Measurements from ENCODE around the gene FCAMR.

Gene FCAMR

GRCh38 chr1:206946261-206946660 is 24.0 kb downstream of the FCAMR start, which contains the start of gene PIGR:
TSS of gene PIGR (minus strand) at chr1:206946466. CDS start at chr1:206940531, 5,935 bp downstream.
- Histone ChIP-seq H3K9me3 (ENCODE audit: control insufficient read depth, insufficient read depth, low read length) (no peaks in the 10 kb centered on the region; the same call in 1 of the 2 replicates), H3K4me2 (ENCODE audit: low read length) (no peak within 1 kb of the TSS), H3K36me3 (ENCODE audit: control insufficient read depth, low read length) (no peaks in the 10 kb centered on the region), H3K27me3 (ENCODE audit: control insufficient read depth, low read length) (peaks cover 28% of the 10 kb centered on the region), H3F3A (ENCODE audit: control insufficient read depth, insufficient read depth) (no peaks in the 10 kb centered on the region), H3K27ac (ENCODE audit: low read depth, low read length) (no peak within 1 kb of the TSS), H3K9me2 (replicated peaks; ENCODE audit: control insufficient read depth, low read length) (no peaks in the 10 kb centered on the region), H3K4me3 (ENCODE audit: low read length) (no peak within 1 kb of the TSS), H3K79me2 (ENCODE audit: control insufficient read depth, low read length) (no peaks in the 10 kb centered on the region), H3K4me1 (ENCODE audit: control insufficient read depth, low read length) (no peaks in the 10 kb centered on the region), H4K20me1 (ENCODE audit: control insufficient read depth, insufficient read depth, low read depth, low read length) (no peaks in the 10 kb centered on the region)
- TF ChIP-seq EZH2phosphoT487 (IDR thresholded peaks at IDR 0.05; ENCODE audit: borderline replicate concordance, low read length) (no peak), CTCF (IDR thresholded peaks at IDR 0.05; ENCODE audit: low read depth, low read length, poor library complexity, severe bottlenecking) (no peak)

GRCh38 chr1:206945779-206946178 is 24.5 kb downstream of the FCAMR start:
- Histone ChIP-seq H4K20me1 (ENCODE audit: control insufficient read depth, insufficient read depth, low read depth, low read length) (no peaks in the 10 kb centered on the region), H3K4me3 (ENCODE audit: low read length) (no peak overlapping the region), H3K36me3 (ENCODE audit: control insufficient read depth, low read length) (no peaks in the 10 kb centered on the region), H3K4me1 (ENCODE audit: control insufficient read depth, low read length) (no peaks in the 10 kb centered on the region), H3K79me2 (ENCODE audit: control insufficient read depth, low read length) (no peaks in the 10 kb centered on the region), H3K4me2 (ENCODE audit: low read length) (no peak overlapping the region), H3K27me3 (ENCODE audit: control insufficient read depth, low read length) (peaks cover 33% of the 10 kb centered on the region), H3K9me3 (ENCODE audit: control insufficient read depth, insufficient read depth, low read length) (no peaks in the 10 kb centered on the region; the same call in 1 of the 2 replicates), H3F3A (ENCODE audit: control insufficient read depth, insufficient read depth) (no peaks in the 10 kb centered on the region), H3K27ac (ENCODE audit: low read depth, low read length) (no peak overlapping the region), H3K9me2 (replicated peaks; ENCODE audit: control insufficient read depth, low read length) (no peaks in the 10 kb centered on the region)
- no peak for TF ChIP-seq EZH2phosphoT487 (IDR thresholded peaks at IDR 0.05; ENCODE audit: borderline replicate concordance, low read length)
- no peak for TF ChIP-seq CTCF (IDR thresholded peaks at IDR 0.05; ENCODE audit: low read depth, low read length, poor library complexity, severe bottlenecking)

GRCh38 chr1:206944703-206945102 is 25.6 kb downstream of the FCAMR start:
- Histone ChIP-seq H3K79me2 (ENCODE audit: control insufficient read depth, low read length) (no peaks in the 10 kb centered on the region), H3F3A (ENCODE audit: control insufficient read depth, insufficient read depth) (no peaks in the 10 kb centered on the region), H3K4me1 (ENCODE audit: control insufficient read depth, low read length) (no peaks in the 10 kb centered on the region), H3K27ac (ENCODE audit: low read depth, low read length) (no peak overlapping the region), H4K20me1 (ENCODE audit: control insufficient read depth, insufficient read depth, low read depth, low read length) (no peaks in the 10 kb centered on the region), H3K4me2 (ENCODE audit: low read length) (no peak overlapping the region), H3K4me3 (ENCODE audit: low read length) (no peak overlapping the region), H3K27me3 (ENCODE audit: control insufficient read depth, low read length) (peaks cover 34% of the 10 kb centered on the region), H3K36me3 (ENCODE audit: control insufficient read depth, low read length) (no peaks in the 10 kb centered on the region), H3K9me2 (replicated peaks; ENCODE audit: control insufficient read depth, low read length) (no peaks in the 10 kb centered on the region), H3K9me3 (ENCODE audit: control insufficient read depth, insufficient read depth, low read length) (no peaks in the 10 kb centered on the region; the same call in 1 of the 2 replicates)
- TF ChIP-seq CTCF (IDR thresholded peaks at IDR 0.05; ENCODE audit: low read depth, low read length, poor library complexity, severe bottlenecking) (no peak), EZH2phosphoT487 (IDR thresholded peaks at IDR 0.05; ENCODE audit: borderline replicate concordance, low read length) (no peak)
